ENCODE results near the gene RBBP8NL.

RBBP8NL gene

GRCh38 chr20:62472941-62473585 lies 45.7 kb upstream of the RBBP8NL start:
- TF ChIP-seq CTCF (conservative IDR thresholded peaks at IDR 0.05; ENCODE audit: low read depth, low read length), result no peak
- no peak overlapping the region for H3K4me3 ChIP-seq (ENCODE audit: low read length)
- no peak for DNase-seq (ENCODE audit: low read depth)

- H3K4me3 ChIP-seq (ENCODE audit: low read length), result no peak overlapping the region
- no peak for TF ChIP-seq CTCF (conservative IDR thresholded peaks at IDR 0.05; ENCODE audit: low read depth, low read length)
- DNase-seq (ENCODE audit: low read depth), result no peak
Measured at GRCh38 chr20:62472138-62472940, 45.0 kb upstream of the RBBP8NL start.

- no peak for DNase-seq (ENCODE audit: low read depth)
- TF ChIP-seq CTCF (conservative IDR thresholded peaks at IDR 0.05; ENCODE audit: low read depth, low read length), result no peak
Measured at GRCh38 chr20:62470459-62470858, 43.1 kb upstream of the RBBP8NL start.

GRCh38 chr20:62470001-62470400 lies 42.7 kb upstream of the RBBP8NL start:
- no peak overlapping the region for H3K4me3 ChIP-seq (ENCODE audit: low read length)
- no peak for TF ChIP-seq CTCF (conservative IDR thresholded peaks at IDR 0.05; ENCODE audit: low read depth, low read length)
- no peak for DNase-seq (ENCODE audit: low read depth)

More at GRCh38 chr20:62470459-62470858, 43.1 kb upstream of the RBBP8NL start:
- H3K4me3 ChIP-seq (ENCODE audit: low read length), result no peak overlapping the region

GRCh38 chr20:62469352-62469751 lies 42.0 kb upstream of the RBBP8NL start:
- no peak overlapping the region for H3K4me3 ChIP-seq (ENCODE audit: low read length)
- DNase-seq (ENCODE audit: low read depth), result no peak
- no peak for TF ChIP-seq CTCF (conservative IDR thresholded peaks at IDR 0.05; ENCODE audit: low read depth, low read length)

- no peak for DNase-seq (ENCODE audit: low read depth)
- H3K4me3 ChIP-seq (ENCODE audit: low read length), result no peak overlapping the region
- TF ChIP-seq CTCF (conservative IDR thresholded peaks at IDR 0.05; ENCODE audit: low read depth, low read length), result no peak
Measured at GRCh38 chr20:62466806-62467537, 39.6 kb upstream of the RBBP8NL start.

Data from retinal pigment epithelial cell (primary cell).